Sigmoid colon (tissue), 4 donors: ENCODE measurements around the gene PRR15.

Experiments
- CTCF ChIP-seq, 4 experiments: fragments of 450-650 bp in 3 of 4; fragments of 200-600 bp in 1 of 4; IDR thresholded peaks; one replicate each; pipeline ENCODE4 v1.5.1; 2016 to 2019; ENCODE audit warnings: antibody characterized with exemption in 4 of 4, mild to moderate bottlenecking in 3 of 4, moderate library complexity in 2 of 4
- EP300 ChIP-seq, 4 donors: sonication (generic); formaldehyde crosslinking; IDR thresholded peaks; one replicate each; pipeline ENCODE4 v1.6.1; 2017; ENCODE audit warnings: antibody characterized with exemption in 4 of 4
- POLR2A ChIP-seq, 2 donors: fragments of 450-650 bp; IDR thresholded peaks; one replicate each; pipeline ENCODE4 v1.6.1; 2016; ENCODE audit warnings: antibody characterized with exemption in 2 of 2, mild to moderate bottlenecking in 2 of 2, moderate library complexity in 2 of 2
- POLR2AphosphoS5 ChIP-seq, 4 donors: sonication (generic); formaldehyde crosslinking; IDR thresholded peaks; one replicate each; pipeline ENCODE4 v1.6.1; 2017; ENCODE audit warnings: antibody characterized with exemption in 4 of 4

DNA sequence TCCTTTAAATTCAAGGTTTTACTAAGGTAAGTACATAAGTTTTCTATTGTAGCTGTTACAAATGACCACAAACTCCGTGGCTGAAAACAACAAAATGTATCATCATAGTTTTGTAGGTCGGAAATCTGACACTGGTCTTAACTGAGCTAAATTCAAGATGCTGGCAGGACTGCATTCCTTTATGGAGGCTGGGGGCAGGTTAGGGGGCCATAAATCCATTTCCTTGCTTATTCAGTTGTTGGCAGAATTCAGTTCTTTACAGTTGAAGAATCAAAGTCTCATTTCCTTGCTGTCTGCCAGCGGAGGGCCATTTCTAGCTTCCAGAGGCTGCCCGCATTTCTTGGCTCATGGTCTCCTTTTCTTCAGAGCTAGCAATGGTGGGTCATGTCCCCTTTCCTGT lies 11.2 kb upstream of the PRR15 start:
- no peak for TF ChIP-seq POLR2A (IDR thresholded peaks at IDR 0.05)
- TF ChIP-seq CTCF (IDR thresholded peaks at IDR 0.05): no peak
- no peak for TF ChIP-seq EP300 (IDR thresholded peaks at IDR 0.05)
- TF ChIP-seq POLR2AphosphoS5 (IDR thresholded peaks at IDR 0.05): no peak
